WI38 (cell line): ENCODE results near the gene CRYAB.

ENCODE experiments used
- H3K4me3 ChIP-seq: 2 replicates; pipeline ENCODE4 v1.5.1; 2011; ENCODE audit warnings: low read depth, mild to moderate bottlenecking, control low read depth, low read length
- CTCF ChIP-seq: IDR thresholded peaks from 2 replicates; pipeline ENCODE4 v1.5.1; 2012; ENCODE audit warnings: low read depth, mild to moderate bottlenecking, control low read depth, low read length

CRYAB gene

GRCh38 chr11:111923351-111923788, 11.8 kb upstream of the CRYAB start:
- peak overlapping the region; percentile 2; the same call in 1 of the 2 replicates for H3K4me3 ChIP-seq
- TF ChIP-seq CTCF, result no peak

- TF ChIP-seq CTCF, result no peak
Measured at GRCh38 chr11:111922803-111923202, 11.2 kb upstream of the CRYAB start.

GRCh38 chr11:111921541-111922230, 10.1 kb upstream of the CRYAB start:
- no peak for TF ChIP-seq CTCF
- H3K4me3 ChIP-seq, result no peak overlapping the region

More at GRCh38 chr11:111922803-111923202, 11.2 kb upstream of the CRYAB start:
- H3K4me3 ChIP-seq, result no peak overlapping the region

GRCh38 chr11:111920908-111921307, 9.3 kb upstream of the CRYAB start:
- TF ChIP-seq CTCF, result no peak
- no peak overlapping the region for H3K4me3 ChIP-seq

GRCh38 chr11:111918390-111919256, 7.1 kb upstream of the CRYAB start, which contains the start of gene C11orf52:
TSS of gene C11orf52 (plus strand) at chr11:111918913. CDS start at chr11:111918973, 60 bp downstream.
- no peak for TF ChIP-seq CTCF
- H3K4me3 ChIP-seq, result no peak within 1 kb of the TSS

- no peak overlapping the region for H3K4me3 ChIP-seq
- no peak for TF ChIP-seq CTCF
Measured at GRCh38 chr11:111917788-111918187, 6.2 kb upstream of the CRYAB start.

- no peak overlapping the region for H3K4me3 ChIP-seq
- TF ChIP-seq CTCF, result no peak
Measured at GRCh38 chr11:111917312-111917711, 5.7 kb upstream of the CRYAB start.
